HEK293 (cell line): Measurements from ENCODE around the gene MARCHF11.

ENCODE experiments used
- CTCF ChIP-seq: fragments of 450-650 bp; formaldehyde crosslinking; IDR thresholded peaks from 2 replicates; pipeline ENCODE4 v1.5.1; 2016; ENCODE audit warnings: missing biosample characterization, missing genetic modification characterization
- YY2 ChIP-seq: fragments of 450-650 bp; formaldehyde crosslinking; IDR thresholded peaks from 2 replicates; pipeline ENCODE4 v1.5.1; 2016; ENCODE audit warnings: missing biosample characterization, missing genetic modification characterization

- TF ChIP-seq YY2 (tag by site-specific recombination) (no peak), CTCF (tag by site-specific recombination) (no peak)
Measured at GRCh38 chr5:16115140-16115539, 64.5 kb downstream of the MARCHF11 start.
